Peyer's patch (tissue), 4 donors: ENCODE data around the gene CYP2U1.

Experiments used
- POLR2A ChIP-seq, 2 donors: fragments of 450-650 bp; IDR thresholded peaks; one replicate each; pipeline ENCODE4 v1.5.1; 2017; ENCODE audit warnings: antibody characterized with exemption in 2 of 2, mild to moderate bottlenecking in 2 of 2, moderate library complexity in 2 of 2
- TF ChIP-seq, protein P1 (sequence below), 6 experiments: fragments of 450-650 bp in 4 of 6; fragments of 200-600 bp in 2 of 6; sonication (generic) in 1 of 6; IDR thresholded peaks; one replicate each; pipeline ENCODE4 v1.5.1; 2017 to 2019; ENCODE audit warnings: antibody characterized with exemption in 6 of 6, mild to moderate bottlenecking in 3 of 6, moderate library complexity in 1 of 6

DNA sequence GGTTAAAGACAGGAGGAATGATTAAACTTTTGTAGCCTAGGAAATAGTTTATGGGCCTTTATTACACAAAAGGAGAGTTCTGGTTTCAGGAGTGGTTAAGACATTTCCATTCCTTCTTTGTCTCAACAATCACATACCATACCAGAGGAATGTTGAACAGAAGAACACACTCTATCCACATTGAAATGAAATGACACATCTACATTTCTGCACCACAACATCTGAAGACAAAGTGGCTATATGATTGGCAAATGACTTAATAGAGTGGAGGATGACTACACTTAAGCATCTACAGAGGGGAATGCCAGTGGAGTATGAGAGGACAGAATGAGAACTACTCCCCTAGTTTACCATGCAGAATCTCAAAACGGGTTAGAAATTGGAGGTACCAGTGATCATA, 8.0 kb downstream of the CYP2U1 start:
- TF ChIP-seq POLR2A (IDR thresholded peaks at IDR 0.05), result no peak
- TF ChIP-seq, protein P1, sequence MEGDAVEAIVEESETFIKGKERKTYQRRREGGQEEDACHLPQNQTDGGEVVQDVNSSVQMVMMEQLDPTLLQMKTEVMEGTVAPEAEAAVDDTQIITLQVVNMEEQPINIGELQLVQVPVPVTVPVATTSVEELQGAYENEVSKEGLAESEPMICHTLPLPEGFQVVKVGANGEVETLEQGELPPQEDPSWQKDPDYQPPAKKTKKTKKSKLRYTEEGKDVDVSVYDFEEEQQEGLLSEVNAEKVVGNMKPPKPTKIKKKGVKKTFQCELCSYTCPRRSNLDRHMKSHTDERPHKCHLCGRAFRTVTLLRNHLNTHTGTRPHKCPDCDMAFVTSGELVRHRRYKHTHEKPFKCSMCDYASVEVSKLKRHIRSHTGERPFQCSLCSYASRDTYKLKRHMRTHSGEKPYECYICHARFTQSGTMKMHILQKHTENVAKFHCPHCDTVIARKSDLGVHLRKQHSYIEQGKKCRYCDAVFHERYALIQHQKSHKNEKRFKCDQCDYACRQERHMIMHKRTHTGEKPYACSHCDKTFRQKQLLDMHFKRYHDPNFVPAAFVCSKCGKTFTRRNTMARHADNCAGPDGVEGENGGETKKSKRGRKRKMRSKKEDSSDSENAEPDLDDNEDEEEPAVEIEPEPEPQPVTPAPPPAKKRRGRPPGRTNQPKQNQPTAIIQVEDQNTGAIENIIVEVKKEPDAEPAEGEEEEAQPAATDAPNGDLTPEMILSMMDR (IDR thresholded peaks at IDR 0.05), result no peak
